HEK293 (cell line): Measurements from ENCODE around the gene TGFB3.

ENCODE experiments used
- CTCF ChIA-PET: fragments of 350-600 bp; formaldehyde crosslinking; extraction: SDS; loops from one replicate; lab custom pipeline; 2021; ENCODE audit warnings: antibody characterized with exemption; lab: Yijun Ruan, JAX
- POLR2A ChIA-PET: fragments of 300-600 bp; formaldehyde crosslinking; extraction: SDS; loops from one replicate; lab custom pipeline; 2020; ENCODE audit warnings: antibody characterized with exemption, inconsistent platforms; lab: Yijun Ruan, JAX
- H3K27ac ChIP-seq: fragments of 200-500 bp; sonication (Bioruptor generic); 2 replicates; pipeline ENCODE4 v1.5.1; 2014; ENCODE audit warnings: low read depth, low read length, control low read depth, inconsistent platforms; ENCODE audit errors: extremely low read depth
- H3K36me3 ChIP-seq, 2 experiments: fragments of 200-500 bp in 1 of 2; sonication (Bioruptor generic) in 1 of 2; 1 replicate in 1 of 2; 2 replicates in 1 of 2; pipeline ENCODE4 v1.5.1; 2014 to 2017; ENCODE audit warnings: inconsistent platforms in 2 of 2, low read length in 2 of 2; ENCODE audit not compliant: control insufficient read depth in 2 of 2, insufficient read depth in 1 of 2
- H3K4me1 ChIP-seq: fragments of 200-500 bp; sonication (Bioruptor generic); 2 replicates; pipeline ENCODE4 v1.5.1; 2014; ENCODE audit warnings: mild to moderate bottlenecking, low read length, inconsistent platforms; ENCODE audit not compliant: control insufficient read depth, insufficient read depth
- H3K4me3 ChIP-seq: 2 replicates; pipeline ENCODE4 v1.5.1; 2011; ENCODE audit warnings: low read depth, mild to moderate bottlenecking, control low read depth, low read length, moderate library complexity
- H3K9me3 ChIP-seq: fragments of 200-500 bp; sonication (Bioruptor generic); 2 replicates; pipeline ENCODE4 v1.5.1; 2014; ENCODE audit warnings: low read depth, low read length, inconsistent platforms; ENCODE audit not compliant: control insufficient read depth, insufficient read depth
- BCL11B ChIP-seq: fragments of 450-650 bp; formaldehyde crosslinking; IDR thresholded peaks from 2 replicates; pipeline ENCODE4 v1.5.1; 2016; ENCODE audit warnings: low read depth, missing biosample characterization, missing genetic modification characterization
- FEZF1 ChIP-seq: fragments of 450-650 bp; formaldehyde crosslinking; IDR thresholded peaks from 2 replicates; pipeline ENCODE4 v1.5.1; 2016; ENCODE audit warnings: missing biosample characterization, missing genetic modification characterization
- GLIS1 ChIP-seq: fragments of 450-650 bp; formaldehyde crosslinking; IDR thresholded peaks from 2 replicates; pipeline ENCODE4 v1.5.1; 2016; ENCODE audit warnings: missing biosample characterization, missing genetic modification characterization
- GLIS2 ChIP-seq: fragments of 450-650 bp; formaldehyde crosslinking; IDR thresholded peaks from 2 replicates; pipeline ENCODE4 v1.5.1; 2016; ENCODE audit warnings: missing biosample characterization, missing genetic modification characterization
- HOXA7 ChIP-seq: sonication (generic); formaldehyde crosslinking; IDR thresholded peaks from 2 replicates; pipeline ENCODE4 v1.8.1; 2022; ENCODE audit warnings: missing genetic modification reagents, borderline replicate concordance
- KLF8 ChIP-seq: fragments of 450-650 bp; formaldehyde crosslinking; IDR thresholded peaks from 2 replicates; pipeline ENCODE4 v1.5.1; 2016; ENCODE audit warnings: missing biosample characterization, missing genetic modification characterization
- MEIS1 ChIP-seq: sonication (generic); formaldehyde crosslinking; IDR thresholded peaks from 2 replicates; pipeline ENCODE4 v1.8.1; 2022; ENCODE audit warnings: missing genetic modification reagents, mild to moderate bottlenecking, borderline replicate concordance
- ZBTB1 ChIP-seq: fragments of 450-650 bp; formaldehyde crosslinking; IDR thresholded peaks from 2 replicates; pipeline ENCODE4 v1.5.1; 2016; ENCODE audit warnings: missing biosample characterization, missing genetic modification characterization
- ZBTB8A ChIP-seq: fragments of 450-650 bp; formaldehyde crosslinking; IDR thresholded peaks from 2 replicates; pipeline ENCODE4 v1.5.1; 2016; ENCODE audit warnings: missing biosample characterization, missing genetic modification characterization
- ZFP41 ChIP-seq: fragments of 450-650 bp; formaldehyde crosslinking; IDR thresholded peaks from 2 replicates; pipeline ENCODE4 v1.5.1; 2016; ENCODE audit warnings: missing biosample characterization, missing genetic modification characterization, borderline replicate concordance
- ZIC2 ChIP-seq: fragments of 450-650 bp; formaldehyde crosslinking; IDR thresholded peaks from 2 replicates; pipeline ENCODE4 v1.5.1; 2016; ENCODE audit warnings: missing biosample characterization, missing genetic modification characterization
- ZNF138 ChIP-seq: fragments of 450-650 bp; formaldehyde crosslinking; IDR thresholded peaks from 2 replicates; pipeline ENCODE4 v1.5.1; 2016; ENCODE audit warnings: missing biosample characterization, missing genetic modification characterization, borderline replicate concordance
- ZNF175 ChIP-seq: fragments of 450-650 bp; formaldehyde crosslinking; IDR thresholded peaks from 2 replicates; pipeline ENCODE4 v1.5.1; 2016; ENCODE audit warnings: missing biosample characterization, missing genetic modification characterization
- ZNF223 ChIP-seq: fragments of 450-650 bp; formaldehyde crosslinking; IDR thresholded peaks from 2 replicates; pipeline ENCODE4 v1.5.1; 2016; ENCODE audit warnings: missing biosample characterization, missing genetic modification characterization
- ZNF24 ChIP-seq: fragments of 450-650 bp; formaldehyde crosslinking; IDR thresholded peaks from 2 replicates; pipeline ENCODE4 v1.5.1; 2016; ENCODE audit warnings: missing biosample characterization, missing genetic modification characterization
- ZNF266 ChIP-seq: fragments of 450-650 bp; formaldehyde crosslinking; IDR thresholded peaks from 2 replicates; pipeline ENCODE4 v1.5.1; 2016; ENCODE audit warnings: missing biosample characterization, missing genetic modification characterization, low read depth
- ZNF324 ChIP-seq: fragments of 450-650 bp; formaldehyde crosslinking; IDR thresholded peaks from 2 replicates; pipeline ENCODE4 v1.5.1; 2016; ENCODE audit warnings: missing biosample characterization, missing genetic modification characterization
- ZNF354C ChIP-seq: fragments of 450-650 bp; formaldehyde crosslinking; IDR thresholded peaks from 2 replicates; pipeline ENCODE4 v1.5.1; 2016; ENCODE audit warnings: missing biosample characterization, missing genetic modification characterization, low read depth, borderline replicate concordance
- ZNF521 ChIP-seq: fragments of 450-650 bp; formaldehyde crosslinking; IDR thresholded peaks from 2 replicates; pipeline ENCODE4 v1.5.1; 2017; ENCODE audit warnings: missing biosample characterization, mild to moderate bottlenecking, missing genetic modification characterization
- ZNF558 ChIP-seq: fragments of 450-650 bp; formaldehyde crosslinking; IDR thresholded peaks from 2 replicates; pipeline ENCODE4 v1.5.1; 2016; ENCODE audit warnings: missing biosample characterization, missing genetic modification characterization
- ZNF571 ChIP-seq: fragments of 450-650 bp; formaldehyde crosslinking; IDR thresholded peaks from 2 replicates; pipeline ENCODE4 v1.5.0; 2017; ENCODE audit warnings: missing biosample characterization, missing genetic modification characterization
- ZNF707 ChIP-seq: fragments of 450-650 bp; formaldehyde crosslinking; IDR thresholded peaks from 2 replicates; pipeline ENCODE4 v1.5.1; 2016; ENCODE audit warnings: missing biosample characterization, missing genetic modification characterization
- ZNF792 ChIP-seq: fragments of 450-650 bp; formaldehyde crosslinking; IDR thresholded peaks from 2 replicates; pipeline ENCODE4 v1.5.1; 2016; ENCODE audit warnings: missing biosample characterization, missing genetic modification characterization
- ZSCAN23 ChIP-seq: fragments of 450-650 bp; formaldehyde crosslinking; IDR thresholded peaks from 2 replicates; pipeline ENCODE4 v1.5.1; 2016; ENCODE audit warnings: missing biosample characterization, missing genetic modification characterization
- TF ChIP-seq, protein P1 (sequence below): fragments of 450-650 bp; formaldehyde crosslinking; IDR thresholded peaks from 2 replicates; pipeline ENCODE4 v1.5.1; 2016; ENCODE audit warnings: missing biosample characterization, missing genetic modification characterization
- TF ChIP-seq, protein P2 (sequence below): fragments of 450-650 bp; formaldehyde crosslinking; IDR thresholded peaks from 2 replicates; pipeline ENCODE4 v1.5.1; 2016; ENCODE audit warnings: missing biosample characterization, missing genetic modification characterization
- TF ChIP-seq, protein P3 (sequence below): sonication (generic); formaldehyde crosslinking; IDR thresholded peaks from 2 replicates; pipeline ENCODE4 v1.8.1; 2022; ENCODE audit warnings: mild to moderate bottlenecking, moderate library complexity, missing genetic modification reagents

TGFB3 gene

DNA sequence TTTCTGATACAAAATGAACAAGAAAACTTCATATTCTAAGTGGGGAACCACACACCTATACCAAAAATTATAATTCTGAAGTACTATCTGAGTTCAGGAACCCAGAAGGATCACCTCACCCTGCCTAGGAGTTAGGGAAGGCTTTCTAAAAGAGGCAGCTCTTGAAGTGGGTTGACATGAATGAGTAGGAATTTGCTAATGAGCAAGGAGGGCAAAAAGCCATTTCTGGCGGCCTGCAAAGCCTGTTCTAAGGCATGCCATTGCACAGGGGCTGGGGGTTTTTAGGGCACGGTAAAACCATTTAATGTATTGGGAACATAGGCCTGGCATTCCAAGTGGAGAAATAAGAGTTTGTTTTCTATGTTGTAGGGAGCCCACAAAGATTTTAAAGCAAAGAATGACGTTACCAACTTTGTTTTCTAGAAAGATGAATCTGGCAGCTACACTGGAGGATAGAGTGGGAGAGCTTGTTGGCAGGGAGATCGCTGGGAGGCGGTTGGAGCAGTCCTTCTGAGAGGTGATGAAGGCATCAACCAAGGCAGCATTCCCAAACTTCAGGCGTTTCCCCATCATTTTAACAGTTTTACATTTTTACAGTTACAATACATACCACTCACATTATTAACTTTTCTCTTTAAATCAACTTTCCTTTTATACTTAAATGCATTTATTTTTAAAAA is 17.9 kb upstream of the TGFB3 start (continued):
- TF ChIP-seq ZNF175 (tag by site-specific recombination), result no peak
- no peak for TF ChIP-seq ZNF571 (tag by site-specific recombination)
- no peak for TF ChIP-seq BCL11B
- TF ChIP-seq ZNF223 (tag by site-specific recombination), result no peak
- TF ChIP-seq MEIS1 (CRISPR knock-in tag), result no peak
- TF ChIP-seq ZNF266 (tag by site-specific recombination), result no peak
- TF ChIP-seq ZSCAN23 (tag by site-specific recombination), result no peak

DNA sequence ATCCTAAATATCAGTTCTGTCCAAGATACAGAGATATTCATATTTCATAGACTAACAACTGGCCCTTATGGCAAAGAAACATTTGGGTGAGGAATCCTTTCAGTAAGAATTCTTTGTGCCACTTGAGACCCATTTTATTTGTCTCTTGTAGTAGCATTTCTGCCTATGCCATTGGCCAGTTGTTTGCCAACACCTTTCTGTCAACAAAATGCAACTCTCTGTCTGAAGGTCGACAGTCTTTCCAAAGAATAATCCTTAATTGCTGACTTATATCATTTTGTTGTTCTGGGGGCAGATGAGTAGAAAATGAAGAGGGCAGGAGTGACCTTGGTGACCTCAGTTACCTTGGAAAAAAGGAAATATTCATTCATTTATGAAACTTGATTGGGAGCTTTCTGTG is 14.7 kb upstream of the TGFB3 start:
- no peak overlapping the region for H3K4me3 ChIP-seq
- CTCF ChIA-PET, result interaction anchor here (0.5 to 0.7 kb wide), 2 partner anchors 187 to 235 kb away, joined by 3 read pairs; no protein-coding TSS in a partner anchor
- H3K9me3 ChIP-seq, result no peaks in the 10 kb centered on the region
- POLR2A ChIA-PET, result no interaction called here
- 0 out of 2 replicates have a peak, but pooled peaks cover 2% of the 10 kb centered on the region for H3K4me1 ChIP-seq
- TF ChIP-seq KLF8 (tag by site-specific recombination), result no peak
- no peak for TF ChIP-seq ZBTB1 (tag by site-specific recombination)
- TF ChIP-seq ZNF521 (tag by site-specific recombination), result no peak
- TF ChIP-seq ZNF24 (tag by site-specific recombination), result no peak
- no peak for TF ChIP-seq ZNF354C (tag by site-specific recombination)
- TF ChIP-seq ZIC2 (tag by site-specific recombination), result no peak
- no peak for TF ChIP-seq FEZF1 (tag by site-specific recombination)
- TF ChIP-seq ZNF138 (tag by site-specific recombination), result no peak
- no peak for TF ChIP-seq HOXA7
- TF ChIP-seq, protein P1, sequence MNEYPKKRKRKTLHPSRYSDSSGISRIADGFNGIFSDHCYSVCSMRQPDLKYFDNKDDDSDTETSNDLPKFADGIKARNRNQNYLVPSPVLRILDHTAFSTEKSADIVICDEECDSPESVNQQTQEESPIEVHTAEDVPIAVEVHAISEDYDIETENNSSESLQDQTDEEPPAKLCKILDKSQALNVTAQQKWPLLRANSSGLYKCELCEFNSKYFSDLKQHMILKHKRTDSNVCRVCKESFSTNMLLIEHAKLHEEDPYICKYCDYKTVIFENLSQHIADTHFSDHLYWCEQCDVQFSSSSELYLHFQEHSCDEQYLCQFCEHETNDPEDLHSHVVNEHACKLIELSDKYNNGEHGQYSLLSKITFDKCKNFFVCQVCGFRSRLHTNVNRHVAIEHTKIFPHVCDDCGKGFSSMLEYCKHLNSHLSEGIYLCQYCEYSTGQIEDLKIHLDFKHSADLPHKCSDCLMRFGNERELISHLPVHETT, result no peak
- TF ChIP-seq GLIS1 (tag by site-specific recombination), result no peak
- no peak for TF ChIP-seq ZNF792 (tag by site-specific recombination)
- no peak for TF ChIP-seq ZNF558 (tag by site-specific recombination)
- no peak for TF ChIP-seq ZNF707 (tag by site-specific recombination)
- TF ChIP-seq, protein P2, sequence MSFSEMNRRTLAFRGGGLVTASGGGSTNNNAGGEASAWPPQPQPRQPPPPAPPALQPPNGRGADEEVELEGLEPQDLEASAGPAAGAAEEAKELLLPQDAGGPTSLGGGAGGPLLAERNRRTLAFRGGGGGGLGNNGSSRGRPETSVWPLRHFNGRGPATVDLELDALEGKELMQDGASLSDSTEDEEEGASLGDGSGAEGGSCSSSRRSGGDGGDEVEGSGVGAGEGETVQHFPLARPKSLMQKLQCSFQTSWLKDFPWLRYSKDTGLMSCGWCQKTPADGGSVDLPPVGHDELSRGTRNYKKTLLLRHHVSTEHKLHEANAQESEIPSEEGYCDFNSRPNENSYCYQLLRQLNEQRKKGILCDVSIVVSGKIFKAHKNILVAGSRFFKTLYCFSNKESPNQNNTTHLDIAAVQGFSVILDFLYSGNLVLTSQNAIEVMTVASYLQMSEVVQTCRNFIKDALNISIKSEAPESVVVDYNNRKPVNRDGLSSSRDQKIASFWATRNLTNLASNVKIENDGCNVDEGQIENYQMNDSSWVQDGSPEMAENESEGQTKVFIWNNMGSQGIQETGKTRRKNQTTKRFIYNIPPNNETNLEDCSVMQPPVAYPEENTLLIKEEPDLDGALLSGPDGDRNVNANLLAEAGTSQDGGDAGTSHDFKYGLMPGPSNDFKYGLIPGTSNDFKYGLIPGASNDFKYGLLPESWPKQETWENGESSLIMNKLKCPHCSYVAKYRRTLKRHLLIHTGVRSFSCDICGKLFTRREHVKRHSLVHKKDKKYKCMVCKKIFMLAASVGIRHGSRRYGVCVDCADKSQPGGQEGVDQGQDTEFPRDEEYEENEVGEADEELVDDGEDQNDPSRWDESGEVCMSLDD, result no peak
- TF ChIP-seq ZBTB8A (tag by site-specific recombination), result no peak
- TF ChIP-seq ZFP41 (tag by site-specific recombination), result no peak
- TF ChIP-seq ZNF324 (tag by site-specific recombination), result no peak
- TF ChIP-seq GLIS2 (tag by site-specific recombination), result no peak
- TF ChIP-seq, protein P3, sequence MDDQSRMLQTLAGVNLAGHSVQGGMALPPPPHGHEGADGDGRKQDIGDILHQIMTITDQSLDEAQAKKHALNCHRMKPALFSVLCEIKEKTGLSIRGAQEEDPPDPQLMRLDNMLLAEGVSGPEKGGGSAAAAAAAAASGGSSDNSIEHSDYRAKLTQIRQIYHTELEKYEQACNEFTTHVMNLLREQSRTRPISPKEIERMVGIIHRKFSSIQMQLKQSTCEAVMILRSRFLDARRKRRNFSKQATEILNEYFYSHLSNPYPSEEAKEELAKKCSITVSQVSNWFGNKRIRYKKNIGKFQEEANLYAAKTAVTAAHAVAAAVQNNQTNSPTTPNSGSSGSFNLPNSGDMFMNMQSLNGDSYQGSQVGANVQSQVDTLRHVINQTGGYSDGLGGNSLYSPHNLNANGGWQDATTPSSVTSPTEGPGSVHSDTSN, result no peak
- peaks cover 21 to 89% of the 10 kb centered on the region in 2 experiments for H3K36me3 ChIP-seq
- no peak overlapping the region for H3K27ac ChIP-seq
